Osteoblast (primary cell): Measurements from ENCODE around the gene EZH1. TPM values are rescaled to one million over a fixed set of nuclear protein-coding genes. Genes with fewer than 3 reads are reported as not detected.
"Not testable (repeated sequence)": the region's sequence is repeated elsewhere in the genome, so short reads cannot be mapped to it uniquely, and the experiment has no call there.

Experiments used
- DNase-seq: peaks from one replicate; pipeline ENCODE4 v3.0.0; 2011; ENCODE audit warnings: low spot score, mixed read lengths; ENCODE audit not compliant: insufficient read length; ENCODE audit errors: missing footprints
- H2AFZ ChIP-seq: 2 replicates; pipeline ENCODE4 v1.6.0; 2011; ENCODE audit warnings: mild to moderate bottlenecking, low read length
- H3K27ac ChIP-seq: 2 replicates; pipeline ENCODE4 v1.5.1; 2011; ENCODE audit warnings: mild to moderate bottlenecking, low read depth, low read length, moderate library complexity
- H3K27me3 ChIP-seq: 2 replicates; pipeline ENCODE4 v1.6.0; 2012; ENCODE audit warnings: mild to moderate bottlenecking, control low read depth, inconsistent platforms, low read length, moderate library complexity; ENCODE audit not compliant: insufficient read depth
- H3K36me3 ChIP-seq: 2 replicates; pipeline ENCODE4 v1.5.1; 2011; ENCODE audit warnings: mild to moderate bottlenecking, low read length, control low read depth, moderate library complexity; ENCODE audit not compliant: insufficient read depth
- H3K4me1 ChIP-seq: 2 replicates; pipeline ENCODE4 v1.5.1; 2011; ENCODE audit warnings: mild to moderate bottlenecking, low read length, control low read depth, moderate library complexity; ENCODE audit not compliant: insufficient read depth
- H3K4me2 ChIP-seq: 2 replicates; pipeline ENCODE4 v1.6.0; 2011; ENCODE audit warnings: mild to moderate bottlenecking, low read length; ENCODE audit not compliant: insufficient read depth
- H3K4me3 ChIP-seq: fragments of 200-600 bp; sonication (generic); 3 replicates; pipeline ENCODE4 v1.5.1; 2012; ENCODE audit warnings: mild to moderate bottlenecking, low read length, inconsistent platforms; ENCODE audit not compliant: insufficient read depth
- H3K79me2 ChIP-seq: 2 replicates; pipeline ENCODE4 v1.6.0; 2012; ENCODE audit warnings: mild to moderate bottlenecking, low read length, control low read depth, inconsistent platforms; ENCODE audit not compliant: insufficient read depth
- H3K9me3 ChIP-seq: 2 replicates; pipeline ENCODE4 v1.5.1; 2011; ENCODE audit warnings: low read depth, low read length, control low read depth
- H4K20me1 ChIP-seq: 2 replicates; pipeline ENCODE4 v1.6.0; 2012; ENCODE audit warnings: mild to moderate bottlenecking, low read length, control low read depth; ENCODE audit not compliant: insufficient read depth
- total RNA-seq: library from RNA; depleted of rRNA; stranded (reverse); fragments of >200 nt; gene quantifications from 2 replicates; pipeline ENCODE4 v1.2.3, GENCODE V29; 2012
- TF ChIP-seq, protein P1 (sequence below): IDR thresholded peaks from 2 replicates; pipeline ENCODE4 v1.5.1; 2011; ENCODE audit warnings: mild to moderate bottlenecking, low read depth, low read length, moderate library complexity; ENCODE audit errors: extremely low read depth

EZH1 gene
- total RNA-seq, 1 donor, result 30.8 TPM

DNA sequence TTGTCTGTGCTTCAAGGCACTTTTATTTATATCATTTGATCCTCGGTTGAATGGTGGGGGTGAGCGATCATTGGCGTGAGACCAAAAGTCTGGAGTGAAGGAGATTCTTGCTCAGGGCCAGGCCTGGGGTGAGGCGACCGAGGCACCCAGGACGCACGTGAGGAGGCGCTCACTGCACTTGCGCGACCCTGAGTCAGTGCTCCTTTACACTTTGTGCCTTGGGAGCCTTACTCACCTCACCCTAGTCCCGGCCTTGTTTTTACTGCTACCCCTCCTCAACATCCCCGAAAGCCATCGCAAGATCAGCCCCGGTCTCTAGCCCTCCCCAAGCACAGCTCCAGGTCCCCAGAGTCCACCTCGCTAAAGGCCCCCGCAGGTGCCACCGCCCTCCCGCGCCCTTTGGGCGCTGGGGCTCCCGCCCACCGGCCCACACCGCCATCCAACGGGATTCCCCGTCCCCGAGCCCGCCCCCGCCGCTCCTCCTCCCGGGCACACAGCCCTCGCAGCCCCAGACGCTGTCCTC is 496 bp downstream of the EZH1 start:
- Histone ChIP-seq H3K4me3 (peak overlapping the region; percentile 84), H3K9me3 (no peaks in the 10 kb centered on the region), H3K27ac (peak overlapping the region; percentile 73), H3K4me2 (peak overlapping the region; percentile 94), H2AFZ (peak overlapping the region; percentile 91), H3K27me3 (peaks cover 7% of the 10 kb centered on the region), H3K4me1 (peaks cover 18% of the 10 kb centered on the region), H3K79me2 (peaks cover 45% of the 10 kb centered on the region), H3K36me3 (no peaks in the 10 kb centered on the region), H4K20me1 (peaks cover 2% of the 10 kb centered on the region)
- TF ChIP-seq, protein P1, sequence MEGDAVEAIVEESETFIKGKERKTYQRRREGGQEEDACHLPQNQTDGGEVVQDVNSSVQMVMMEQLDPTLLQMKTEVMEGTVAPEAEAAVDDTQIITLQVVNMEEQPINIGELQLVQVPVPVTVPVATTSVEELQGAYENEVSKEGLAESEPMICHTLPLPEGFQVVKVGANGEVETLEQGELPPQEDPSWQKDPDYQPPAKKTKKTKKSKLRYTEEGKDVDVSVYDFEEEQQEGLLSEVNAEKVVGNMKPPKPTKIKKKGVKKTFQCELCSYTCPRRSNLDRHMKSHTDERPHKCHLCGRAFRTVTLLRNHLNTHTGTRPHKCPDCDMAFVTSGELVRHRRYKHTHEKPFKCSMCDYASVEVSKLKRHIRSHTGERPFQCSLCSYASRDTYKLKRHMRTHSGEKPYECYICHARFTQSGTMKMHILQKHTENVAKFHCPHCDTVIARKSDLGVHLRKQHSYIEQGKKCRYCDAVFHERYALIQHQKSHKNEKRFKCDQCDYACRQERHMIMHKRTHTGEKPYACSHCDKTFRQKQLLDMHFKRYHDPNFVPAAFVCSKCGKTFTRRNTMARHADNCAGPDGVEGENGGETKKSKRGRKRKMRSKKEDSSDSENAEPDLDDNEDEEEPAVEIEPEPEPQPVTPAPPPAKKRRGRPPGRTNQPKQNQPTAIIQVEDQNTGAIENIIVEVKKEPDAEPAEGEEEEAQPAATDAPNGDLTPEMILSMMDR, result no peak
- DNase-seq, result peak; percentile 90

DNA sequence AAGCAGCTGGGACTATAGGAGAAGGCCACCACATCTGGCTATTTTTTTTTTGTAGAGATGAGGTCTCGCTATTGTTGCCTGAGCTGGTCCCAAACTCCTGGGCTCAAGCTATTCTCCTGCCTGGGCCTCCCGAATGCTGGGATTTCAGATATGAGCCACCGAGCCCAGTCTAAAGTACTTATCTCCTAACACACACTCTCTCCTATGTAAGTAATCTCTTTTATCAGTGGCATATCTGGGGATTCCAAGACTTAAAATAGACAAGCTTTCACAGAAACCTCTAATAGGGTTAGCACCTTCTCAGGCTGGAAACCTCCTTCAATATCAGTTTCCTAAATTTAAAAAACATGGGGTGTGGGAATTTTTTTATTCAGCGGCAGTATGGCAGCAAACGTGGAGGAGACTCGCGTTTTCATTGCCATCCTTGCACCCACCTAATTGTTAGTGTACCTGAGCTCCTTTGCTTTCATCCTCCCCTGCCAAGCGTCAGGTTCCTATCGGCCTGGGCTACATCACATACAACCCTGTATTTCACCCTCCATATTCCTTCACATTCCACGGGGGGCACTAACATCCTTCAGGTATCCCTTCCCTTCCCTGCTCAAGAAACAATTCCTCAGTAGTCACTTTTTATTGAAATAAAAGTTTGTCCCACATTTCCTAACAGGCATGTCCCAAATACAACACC is 1.1 kb downstream of the EZH1 start:
- Histone ChIP-seq H3K4me3 (peak overlapping the region; percentile 84), H3K27ac (peak overlapping the region; percentile 73), H3K36me3 (no peaks in the 10 kb centered on the region), H3K9me3 (no peaks in the 10 kb centered on the region), H3K27me3 (peaks cover 7% of the 10 kb centered on the region), H4K20me1 (peaks cover 2% of the 10 kb centered on the region), H3K4me2 (peak overlapping the region; percentile 94), H3K79me2 (peaks cover 45% of the 10 kb centered on the region), H3K4me1 (peaks cover 14% of the 10 kb centered on the region), H2AFZ (peak overlapping the region; percentile 91)
- TF ChIP-seq, protein P1, result peak; percentile 24
- peak; percentile 69 for DNase-seq

DNA sequence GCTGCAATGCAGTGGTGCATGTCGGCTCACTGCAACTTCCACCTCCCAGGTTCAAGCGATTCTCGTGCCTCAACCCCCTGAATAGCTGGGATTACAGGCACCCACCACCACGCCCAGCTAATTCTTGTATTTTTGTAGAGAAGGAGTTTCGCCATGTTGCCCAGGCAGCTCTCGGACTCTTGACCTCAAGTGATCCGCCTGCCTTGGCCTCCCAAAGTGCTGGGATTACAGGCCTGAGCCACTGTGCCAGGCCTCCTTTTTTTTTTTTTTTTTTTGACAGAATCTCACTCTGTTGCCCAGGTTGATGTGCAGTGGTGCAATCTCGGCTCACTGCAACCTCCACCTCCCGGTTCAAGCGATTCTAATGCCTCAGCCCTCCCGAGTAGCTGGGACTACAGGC is 1.9 kb downstream of the EZH1 start:
- peaks cover 13% of the 10 kb centered on the region for H3K4me1 ChIP-seq
- not testable (repeated sequence) for H3K4me2 ChIP-seq, H3K9me3 ChIP-seq, H4K20me1 ChIP-seq, H3K27me3 ChIP-seq, H2AFZ ChIP-seq, DNase-seq, H3K27ac ChIP-seq, H3K4me3 ChIP-seq, H3K36me3 ChIP-seq
- peaks cover 45% of the 10 kb centered on the region for H3K79me2 ChIP-seq

DNA sequence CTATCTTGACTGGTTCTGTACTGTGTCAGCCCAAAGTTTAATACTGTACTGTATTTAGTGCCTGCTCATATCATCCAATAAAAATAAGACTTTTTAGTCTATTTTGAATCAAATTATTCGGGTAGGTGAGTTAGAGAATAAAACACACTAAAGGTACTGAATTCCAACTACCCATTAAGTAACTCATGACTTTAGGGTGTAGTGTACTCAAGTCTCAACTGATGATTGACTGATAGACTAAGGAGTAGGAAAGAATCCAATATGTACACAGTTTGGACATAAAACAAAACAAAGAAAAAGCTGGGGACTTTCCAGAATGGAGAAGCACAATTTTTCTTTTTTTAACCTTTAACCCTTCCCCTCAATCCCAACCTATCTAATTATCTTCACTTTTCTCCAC is 4.1 kb downstream of the EZH1 start:
- peaks cover 3% of the 10 kb centered on the region for H3K27me3 ChIP-seq
- no peak overlapping the region for H3K4me3 ChIP-seq
- TF ChIP-seq, protein P1, result no peak
- H4K20me1 ChIP-seq, result peaks cover 2% of the 10 kb centered on the region
- H3K4me2 ChIP-seq, result no peak overlapping the region
- peaks cover 54% of the 10 kb centered on the region for H3K79me2 ChIP-seq
- no peaks in the 10 kb centered on the region for H3K9me3 ChIP-seq
- H3K36me3 ChIP-seq, result no peaks in the 10 kb centered on the region
- peaks cover 13% of the 10 kb centered on the region for H3K4me1 ChIP-seq
- no peak overlapping the region for H2AFZ ChIP-seq
- DNase-seq, result peak; percentile 21
- no peak overlapping the region for H3K27ac ChIP-seq
